Measurements from ENCODE around the gene RTF2. TPM values are rescaled to one million over a fixed set of nuclear protein-coding genes. Genes with fewer than 3 reads are reported as not detected.

Gene RTF2
- polyA plus RNA-seq, 1 donor (not counting 4 experiments of a cell fraction or from before 2014, with no cell fraction given) = 63.4 TPM

- no peak overlapping the region for H3K27ac ChIP-seq (ENCODE audit: control insufficient read depth, insufficient read depth, low read length)
- H4K20me1 ChIP-seq (ENCODE audit: control insufficient read depth, extremely low read depth, insufficient read depth, low read length) = no peaks in the 10 kb centered on the region
- H3K79me2 ChIP-seq (ENCODE audit: control insufficient read depth, insufficient read depth, low read length) = no peaks in the 10 kb centered on the region
- no peak overlapping the region for H3K4me2 ChIP-seq (ENCODE audit: control insufficient read depth, extremely low read depth, insufficient read depth, low read depth, low read length)
- H3K9me1 ChIP-seq (ENCODE audit: control insufficient read depth, extremely low read depth, insufficient read depth, low read length) = no peaks in the 10 kb centered on the region
- no peaks in the 10 kb centered on the region for H3K9me3 ChIP-seq (ENCODE audit: control insufficient read depth, low read depth, low read length)
- no peak overlapping the region for H3K9ac ChIP-seq (ENCODE audit: control insufficient read depth, extremely low read depth, insufficient read depth, low read length)
- dilution Hi-C loops (cut with MboI; ENCODE audit: extremely low pct_ligation_motif_present, low sequenced_read_pairs) = no loop called here
- DNase-seq (ENCODE audit: low read depth, low spot score) = no peak
- peaks cover 13% of the 10 kb centered on the region for H3K4me1 ChIP-seq (ENCODE audit: control insufficient read depth, extremely low read depth, insufficient read depth, low read length)
- H3K36me3 ChIP-seq (ENCODE audit: control insufficient read depth in 2 of 2, extremely low read depth in 1 of 2, insufficient read depth in 2 of 2, low read length in 2 of 2) = no peaks in the 10 kb centered on the region
- H2AFZ ChIP-seq (ENCODE audit: control insufficient read depth, low read length) = no peak overlapping the region
- FAIRE-seq = no peak
- no peaks in the 10 kb centered on the region for H3K27me3 ChIP-seq (ENCODE audit: control insufficient read depth, extremely low read depth, insufficient read depth, low read length)
- H3K4me3 ChIP-seq (ENCODE audit: control insufficient read depth in 2 of 3, extremely low read depth in 1 of 3, insufficient read depth in 2 of 3, low read depth in 1 of 3, low read length in 3 of 3) = no peak overlapping the region
- TF ChIP-seq EZH2 (IDR thresholded peaks at IDR 0.05; ENCODE audit: low read length) (no peak), CTCF (optimal IDR thresholded peaks at IDR 0.05 in 1 of 3, IDR thresholded peaks at IDR 0.05 in 1 of 3, conservative IDR thresholded peaks at IDR 0.05 in 1 of 3; ENCODE audit: extremely low read depth in 1 of 3, insufficient read depth in 2 of 3, low read length in 3 of 3) (no peak)
These were observed 42.4 kb upstream of the RTF2 start for GRCh38 chr20:56426026-56426425.

- TF ChIP-seq EZH2 (IDR thresholded peaks at IDR 0.05; ENCODE audit: low read length) (no peak), CTCF (optimal IDR thresholded peaks at IDR 0.05 in 1 of 3, IDR thresholded peaks at IDR 0.05 in 1 of 3, conservative IDR thresholded peaks at IDR 0.05 in 1 of 3; ENCODE audit: extremely low read depth in 1 of 3, insufficient read depth in 2 of 3, low read length in 3 of 3) (no peak)
- Histone ChIP-seq H3K4me2 (ENCODE audit: control insufficient read depth, extremely low read depth, insufficient read depth, low read depth, low read length) (no peak overlapping the region), H2AFZ (ENCODE audit: control insufficient read depth, low read length) (no peak overlapping the region), H3K27me3 (ENCODE audit: control insufficient read depth, extremely low read depth, insufficient read depth, low read length) (no peaks in the 10 kb centered on the region), H3K9me3 (ENCODE audit: control insufficient read depth, low read depth, low read length) (no peaks in the 10 kb centered on the region), H3K79me2 (ENCODE audit: control insufficient read depth, insufficient read depth, low read length) (no peaks in the 10 kb centered on the region), H3K4me3 (ENCODE audit: control insufficient read depth in 2 of 3, extremely low read depth in 1 of 3, insufficient read depth in 2 of 3, low read depth in 1 of 3, low read length in 3 of 3) (no peak overlapping the region), H3K27ac (ENCODE audit: control insufficient read depth, insufficient read depth, low read length) (no peak overlapping the region), H3K9me1 (ENCODE audit: control insufficient read depth, extremely low read depth, insufficient read depth, low read length) (no peaks in the 10 kb centered on the region), H3K4me1 (ENCODE audit: control insufficient read depth, extremely low read depth, insufficient read depth, low read length) (peaks cover 13% of the 10 kb centered on the region), H4K20me1 (ENCODE audit: control insufficient read depth, extremely low read depth, insufficient read depth, low read length) (no peaks in the 10 kb centered on the region), H3K36me3 (ENCODE audit: control insufficient read depth in 2 of 2, extremely low read depth in 1 of 2, insufficient read depth in 2 of 2, low read length in 2 of 2) (no peaks in the 10 kb centered on the region), H3K9ac (ENCODE audit: control insufficient read depth, extremely low read depth, insufficient read depth, low read length) (no peak overlapping the region)
- DNase-seq (ENCODE audit: low read depth, low spot score) = no peak
- dilution Hi-C loops (cut with MboI; ENCODE audit: extremely low pct_ligation_motif_present, low sequenced_read_pairs) = no loop called here
- no peak for FAIRE-seq
These were observed 41.5 kb upstream of the RTF2 start for GRCh38 chr20:56426926-56427325.
